HepG2 (cell line): ENCODE data around the gene METTL1. TPM values are rescaled to one million over a fixed set of nuclear protein-coding genes. Genes with fewer than 3 reads are reported as not detected.

Experiments
- AGO2 ChIP-seq: fragments of 200-400 bp; formaldehyde crosslinking; optimal IDR thresholded peaks from 2 replicates; pipeline ENCODE3; 2017; ENCODE audit warnings: mild to moderate bottlenecking, low read depth, low read length, moderate library complexity
- ARNTL ChIP-seq: sonication (generic); formaldehyde crosslinking; IDR thresholded peaks from 2 replicates; pipeline ENCODE4 v1.4.0; 2020; ENCODE audit warnings: mild to moderate bottlenecking, missing genetic modification reagents
- HNRNPUL1 ChIP-seq: fragments of 200-400 bp; formaldehyde crosslinking; IDR thresholded peaks from 2 replicates; pipeline ENCODE4 v1.6.1; 2017; ENCODE audit warnings: low read depth, mild to moderate bottlenecking, low read length, moderate library complexity
- IKZF4 ChIP-seq: sonication (generic); formaldehyde crosslinking; IDR thresholded peaks from 2 replicates; pipeline ENCODE4 v1.5.1; 2020; ENCODE audit warnings: borderline replicate concordance, mild to moderate bottlenecking, low read depth, missing genetic modification reagents; ENCODE audit errors: not compliant biosample characterization
- IRF2 ChIP-seq: IDR thresholded peaks from 2 replicates; pipeline ENCODE4 v1.6.1; 2018; ENCODE audit warnings: missing genetic modification reagents, missing compliant biosample characterization
- LRRFIP1 ChIP-seq: sonication (generic); formaldehyde crosslinking; conservative IDR thresholded peaks from 2 replicates; pipeline ENCODE4 v1.4.0; 2020; ENCODE audit warnings: missing genetic modification reagents
- MAFF ChIP-seq: IDR thresholded peaks from 2 replicates; pipeline ENCODE4 v1.6.1; 2011; ENCODE audit warnings: low read depth, low read length, improper control_type of control experiment
- NFE2L1 ChIP-seq: sonication (generic); formaldehyde crosslinking; IDR thresholded peaks from 2 replicates; pipeline ENCODE4 v1.4.0; 2020; ENCODE audit warnings: missing genetic modification reagents, mild to moderate bottlenecking, borderline replicate concordance
- SIN3A ChIP-seq: IDR thresholded peaks from 2 replicates; pipeline ENCODE4 v1.6.1; 2011; ENCODE audit warnings: low read depth, mild to moderate bottlenecking, control low read depth, low read length, borderline replicate concordance
- SOX6 ChIP-seq, 2 experiments: fragments of 450-650 bp in 1 of 2; sonication (generic) in 1 of 2; formaldehyde crosslinking in 1 of 2; IDR thresholded peaks; 2 replicates each; pipeline versions ENCODE4 v1.4.0 to v1.6.1; 2017 to 2020; ENCODE audit warnings: antibody characterized with exemption in 1 of 2, mild to moderate bottlenecking in 1 of 2, missing genetic modification reagents in 1 of 2
- TEAD2 ChIP-seq: sonication (generic); formaldehyde crosslinking; IDR thresholded peaks from 2 replicates; pipeline ENCODE4 v1.9.0; 2021; ENCODE audit warnings: missing genetic modification reagents
- ZEB1 ChIP-seq: IDR thresholded peaks from 2 replicates; pipeline ENCODE4 v1.6.1; 2012; ENCODE audit warnings: mild to moderate bottlenecking, low read depth, inconsistent platforms; ENCODE audit not compliant: insufficient replicate concordance
- ZIK1 ChIP-seq: sonication (generic); formaldehyde crosslinking; IDR thresholded peaks from 2 replicates; pipeline ENCODE4 v1.5.0; 2020; ENCODE audit warnings: mild to moderate bottlenecking, low read depth, missing genetic modification reagents, borderline replicate concordance
- ZKSCAN5 ChIP-seq: sonication (generic); formaldehyde crosslinking; IDR thresholded peaks from 2 replicates; pipeline ENCODE4 v1.5.1; 2020; ENCODE audit warnings: mild to moderate bottlenecking, missing genetic modification reagents
- ZKSCAN8 ChIP-seq: IDR thresholded peaks from 2 replicates; pipeline ENCODE4 v1.6.1; 2016; ENCODE audit warnings: borderline replicate concordance, missing genetic modification reagents, missing compliant biosample characterization
- ZNF101 ChIP-seq: sonication (generic); formaldehyde crosslinking; IDR thresholded peaks from 2 replicates; pipeline ENCODE4 v1.4.0; 2020; ENCODE audit warnings: mild to moderate bottlenecking, low read depth, missing genetic modification reagents, borderline replicate concordance
- ZNF20 ChIP-seq: sonication (generic); formaldehyde crosslinking; IDR thresholded peaks from 2 replicates; pipeline ENCODE4 v1.4.0; 2020; ENCODE audit warnings: mild to moderate bottlenecking, moderate library complexity, missing genetic modification reagents
- ZNF607 ChIP-seq: sonication (generic); formaldehyde crosslinking; IDR thresholded peaks from 2 replicates; pipeline ENCODE4 v1.5.1; 2020; ENCODE audit warnings: missing genetic modification reagents, mild to moderate bottlenecking, borderline replicate concordance
- ZNF629 ChIP-seq: sonication (generic); formaldehyde crosslinking; conservative IDR thresholded peaks from 2 replicates; pipeline ENCODE4 v1.5.0; 2020; ENCODE audit warnings: missing genetic modification reagents
- ZNF746 ChIP-seq: sonication (generic); formaldehyde crosslinking; IDR thresholded peaks from 2 replicates; pipeline ENCODE4 v1.8.0; 2022; ENCODE audit warnings: mild to moderate bottlenecking, missing genetic modification reagents
- ZNF75D ChIP-seq: sonication (generic); formaldehyde crosslinking; IDR thresholded peaks from 2 replicates; pipeline ENCODE4 v1.8.1; 2023; ENCODE audit warnings: missing genetic modification reagents, mild to moderate bottlenecking, borderline replicate concordance
- ZSCAN20 ChIP-seq: sonication (generic); formaldehyde crosslinking; IDR thresholded peaks from 2 replicates; pipeline ENCODE4 v1.4.0; 2020; ENCODE audit warnings: missing genetic modification reagents, mild to moderate bottlenecking, borderline replicate concordance
- polyA plus RNA-seq, 8 experiments: library from polyadenylated mRNA; depleted of rRNA in 3 of 8; stranded (reverse) in 7 of 8; unstranded in 1 of 8; fragments of >200 nt; fragmentation: Illumina TruSeq in 4 of 8; extraction: Trizol in 4 of 8; gene quantifications; 2 replicates each; pipeline versions ENCODE4 v1.2.1 to v1.2.3, GENCODE V29; 2011 to 2016; ENCODE audit warnings: low read depth in 4 of 8, missing spikeins in 1 of 8, mixed read lengths in 1 of 8; ENCODE audit not compliant: insufficient read depth in 1 of 8
- total RNA-seq, 5 experiments: library from RNA; depleted of rRNA; stranded (reverse); fragments of >200 nt; fragmentation: Illumina TruSeq; extraction: Trizol; gene quantifications; 2 replicates each; pipeline ENCODE4 v1.2.3, GENCODE V29; 2016; ENCODE audit warnings: low read depth in 1 of 5
- TF ChIP-seq, protein P1 (sequence below): IDR thresholded peaks from 2 replicates; pipeline ENCODE4 v1.6.1; 2012; ENCODE audit warnings: inconsistent platforms
- TF ChIP-seq, protein P2 (sequence below): sonication (generic); formaldehyde crosslinking; IDR thresholded peaks from 2 replicates; pipeline ENCODE4 v1.4.0; 2020; ENCODE audit warnings: missing genetic modification reagents, borderline replicate concordance

Gene METTL1
- total and polyA plus RNA-seq, 2 of the 13 experiments (the other 11 are each of a cell fraction or from before 2014, with no cell fraction given): 34.7 to 36.9 TPM

- TF ChIP-seq ZKSCAN8 (CRISPR knock-in tag) (no peak), ZNF101 (CRISPR knock-in tag) (no peak), ARNTL (CRISPR knock-in tag) (no peak; the same call in 1 of the 2 replicates), ZNF607 (CRISPR knock-in tag) (no peak; the same call in 1 of the 2 replicates), ZIK1 (CRISPR knock-in tag) (no peak), AGO2 (peak; percentile 81), IRF2 (CRISPR knock-in tag) (peak; percentile 23; the same call in 1 of the 2 replicates), ZKSCAN5 (CRISPR knock-in tag) (no peak), ZNF629 (no peak), MAFF (no peak), ZEB1 (no peak), SOX6 (IDR thresholded peaks at IDR 0.05) (no peak), SOX6 (CRISPR knock-in tag; IDR thresholded peaks at IDR 0.05) (no peak), SIN3A (0 out of 2 replicates have a peak, but pooled peaks have one; percentile 6), NFE2L1 (CRISPR knock-in tag) (no peak), ZNF20 (CRISPR knock-in tag) (no peak), IKZF4 (CRISPR knock-in tag) (no peak), TEAD2 (CRISPR knock-in tag) (no peak), LRRFIP1 (CRISPR knock-in tag) (no peak), ZSCAN20 (CRISPR knock-in tag) (no peak), HNRNPUL1 (no peak), ZNF75D (CRISPR knock-in tag) (no peak), ZNF746 (CRISPR knock-in tag) (no peak)
- TF ChIP-seq, protein P1, sequence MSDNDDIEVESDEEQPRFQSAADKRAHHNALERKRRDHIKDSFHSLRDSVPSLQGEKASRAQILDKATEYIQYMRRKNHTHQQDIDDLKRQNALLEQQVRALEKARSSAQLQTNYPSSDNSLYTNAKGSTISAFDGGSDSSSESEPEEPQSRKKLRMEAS: peak; percentile 73
- TF ChIP-seq, protein P2, sequence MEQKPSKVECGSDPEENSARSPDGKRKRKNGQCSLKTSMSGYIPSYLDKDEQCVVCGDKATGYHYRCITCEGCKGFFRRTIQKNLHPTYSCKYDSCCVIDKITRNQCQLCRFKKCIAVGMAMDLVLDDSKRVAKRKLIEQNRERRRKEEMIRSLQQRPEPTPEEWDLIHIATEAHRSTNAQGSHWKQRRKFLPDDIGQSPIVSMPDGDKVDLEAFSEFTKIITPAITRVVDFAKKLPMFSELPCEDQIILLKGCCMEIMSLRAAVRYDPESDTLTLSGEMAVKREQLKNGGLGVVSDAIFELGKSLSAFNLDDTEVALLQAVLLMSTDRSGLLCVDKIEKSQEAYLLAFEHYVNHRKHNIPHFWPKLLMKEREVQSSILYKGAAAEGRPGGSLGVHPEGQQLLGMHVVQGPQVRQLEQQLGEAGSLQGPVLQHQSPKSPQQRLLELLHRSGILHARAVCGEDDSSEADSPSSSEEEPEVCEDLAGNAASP: no peak
These were observed 27.0 kb downstream of the METTL1 start, which contains the start of gene TSPAN31 (continued) for GRCh38 chr12:57744777-57745484.
